A673 (cell line): ENCODE measurements around the gene MYD88.

Experiments used
- EZH2 ChIP-seq: fragments of 200-600 bp; sonication (generic); IDR thresholded peaks from 2 replicates; pipeline ENCODE4 v1.6.1; 2017; ENCODE audit warnings: borderline replicate concordance, low read depth, mild to moderate bottlenecking, mixed read lengths, antibody characterized with exemption, low read length; ENCODE audit not compliant: poor library complexity, severe bottlenecking
- TF ChIP-seq, protein P1 (sequence below): fragments of 300-800, 200-600 bp; sonication (generic); conservative IDR thresholded peaks from 2 replicates; pipeline ENCODE4 v1.5.1; 2017; ENCODE audit warnings: low read depth, mild to moderate bottlenecking, antibody characterized with exemption, low read length, moderate library complexity, mixed read lengths

DNA sequence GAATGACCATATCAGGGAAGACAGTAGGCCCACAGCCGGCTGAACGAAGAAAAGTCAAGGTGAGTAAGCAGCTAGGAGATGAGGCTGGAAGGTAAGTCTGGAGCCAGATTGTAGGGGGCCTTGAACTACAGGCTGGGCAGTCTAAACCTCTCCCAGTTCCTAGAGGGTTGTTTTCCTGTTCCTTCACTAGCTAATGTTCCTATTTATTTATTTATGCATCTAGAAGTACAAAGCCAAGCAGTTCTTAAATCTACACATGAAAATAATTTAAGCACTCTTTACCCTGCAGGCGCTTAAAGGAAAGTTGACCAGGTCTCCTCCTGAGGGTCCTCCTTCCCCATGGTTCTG lies 5.3 kb upstream of the MYD88 start:
- TF ChIP-seq, protein P1, sequence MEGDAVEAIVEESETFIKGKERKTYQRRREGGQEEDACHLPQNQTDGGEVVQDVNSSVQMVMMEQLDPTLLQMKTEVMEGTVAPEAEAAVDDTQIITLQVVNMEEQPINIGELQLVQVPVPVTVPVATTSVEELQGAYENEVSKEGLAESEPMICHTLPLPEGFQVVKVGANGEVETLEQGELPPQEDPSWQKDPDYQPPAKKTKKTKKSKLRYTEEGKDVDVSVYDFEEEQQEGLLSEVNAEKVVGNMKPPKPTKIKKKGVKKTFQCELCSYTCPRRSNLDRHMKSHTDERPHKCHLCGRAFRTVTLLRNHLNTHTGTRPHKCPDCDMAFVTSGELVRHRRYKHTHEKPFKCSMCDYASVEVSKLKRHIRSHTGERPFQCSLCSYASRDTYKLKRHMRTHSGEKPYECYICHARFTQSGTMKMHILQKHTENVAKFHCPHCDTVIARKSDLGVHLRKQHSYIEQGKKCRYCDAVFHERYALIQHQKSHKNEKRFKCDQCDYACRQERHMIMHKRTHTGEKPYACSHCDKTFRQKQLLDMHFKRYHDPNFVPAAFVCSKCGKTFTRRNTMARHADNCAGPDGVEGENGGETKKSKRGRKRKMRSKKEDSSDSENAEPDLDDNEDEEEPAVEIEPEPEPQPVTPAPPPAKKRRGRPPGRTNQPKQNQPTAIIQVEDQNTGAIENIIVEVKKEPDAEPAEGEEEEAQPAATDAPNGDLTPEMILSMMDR, result no peak
- TF ChIP-seq EZH2, result no peak
